Dermis microvascular lymphatic vessel endothelial cell (primary cell): ENCODE results near the gene ATP11A. TPM values are rescaled to one million over a fixed set of nuclear protein-coding genes. Genes with fewer than 3 reads are reported as not detected.
"Not testable (repeated sequence)": the region's sequence is repeated elsewhere in the genome, so short reads cannot be mapped to it uniquely, and the experiment has no call there.

ENCODE experiments used
- DNase-seq, 2 donors: peaks; one replicate each; pipeline versions ENCODE4 v3.0.0 to v3.0.0-alpha.2; 2010; ENCODE audit warnings: low read depth in 2 of 2
- total RNA-seq: library from RNA; depleted of rRNA; stranded (reverse); fragments of >200 nt; gene quantifications from 2 replicates; pipeline ENCODE4 v1.2.1, GENCODE V29; 2014

Gene ATP11A
- total RNA-seq, 1 donor from 2014 or later = 11.2 TPM

DNA sequence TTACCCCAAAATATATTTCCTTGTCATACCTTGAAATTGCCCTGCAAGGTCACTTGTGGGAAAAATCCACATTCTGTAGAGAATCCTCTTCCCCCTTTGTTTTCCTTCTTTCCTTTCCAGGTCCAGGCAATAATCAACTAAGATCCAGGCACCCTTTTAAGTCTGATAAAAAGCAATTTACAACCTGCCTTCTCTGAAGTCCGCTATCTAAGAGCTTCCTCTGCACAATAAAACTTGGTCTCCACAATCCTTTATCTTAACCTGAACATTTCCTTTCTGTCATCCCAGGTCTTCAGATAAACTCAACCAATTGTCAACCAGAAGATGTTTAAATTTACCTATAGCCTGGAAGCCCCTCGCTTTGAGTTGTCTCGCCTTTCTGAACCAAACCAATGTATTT lies 19.5 kb downstream of the ATP11A start:
- DNase-seq = not testable (repeated sequence)

DNA sequence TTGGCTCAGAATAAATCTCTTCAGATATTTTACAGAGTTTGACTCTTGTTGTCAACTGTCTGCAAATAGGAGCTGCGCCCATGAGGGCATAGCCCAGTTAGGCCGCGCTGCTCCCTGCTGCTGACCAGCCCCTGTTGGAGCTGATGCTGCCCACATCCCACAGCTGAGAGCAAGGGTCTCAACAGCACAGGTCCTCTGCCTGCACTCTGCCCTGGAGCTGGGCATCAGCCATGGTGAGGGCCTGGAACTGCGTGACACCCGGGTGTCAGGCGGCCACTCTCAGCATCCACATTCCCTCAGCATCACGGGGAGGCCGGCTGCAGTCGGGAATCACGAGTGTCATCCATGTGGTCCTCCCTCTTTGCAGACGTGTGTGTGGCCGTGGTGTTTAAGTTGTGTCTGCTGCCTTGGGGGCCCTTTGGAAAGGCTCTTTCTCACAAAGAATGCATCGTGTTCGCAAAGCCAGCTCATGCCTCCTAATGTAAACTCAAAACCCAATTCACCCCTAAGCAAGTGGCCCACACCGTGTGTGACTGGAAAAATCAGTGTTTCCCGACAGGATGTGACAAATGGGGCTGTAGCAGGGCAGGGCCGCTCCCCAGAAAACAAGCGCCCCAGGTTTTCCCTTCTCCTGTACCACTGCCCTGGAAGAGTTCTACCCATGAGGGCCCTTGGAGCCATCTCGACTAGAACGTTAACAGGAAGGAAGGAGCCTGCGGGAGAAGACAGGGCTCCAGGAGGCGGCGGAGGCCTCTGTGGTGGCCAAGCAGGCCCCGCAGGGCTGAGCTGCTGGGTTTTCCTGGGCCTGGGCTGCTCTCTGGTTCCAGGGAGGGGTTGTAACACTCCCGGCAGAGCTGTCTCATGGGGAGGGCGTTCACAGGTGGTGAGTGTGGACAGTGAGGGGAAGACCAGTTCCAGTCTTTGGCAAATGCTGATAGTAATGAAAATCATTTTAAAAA lies 20.3 kb downstream of the ATP11A start:
- DNase-seq = peak in 1 of 2 donors; percentile 35

DNA sequence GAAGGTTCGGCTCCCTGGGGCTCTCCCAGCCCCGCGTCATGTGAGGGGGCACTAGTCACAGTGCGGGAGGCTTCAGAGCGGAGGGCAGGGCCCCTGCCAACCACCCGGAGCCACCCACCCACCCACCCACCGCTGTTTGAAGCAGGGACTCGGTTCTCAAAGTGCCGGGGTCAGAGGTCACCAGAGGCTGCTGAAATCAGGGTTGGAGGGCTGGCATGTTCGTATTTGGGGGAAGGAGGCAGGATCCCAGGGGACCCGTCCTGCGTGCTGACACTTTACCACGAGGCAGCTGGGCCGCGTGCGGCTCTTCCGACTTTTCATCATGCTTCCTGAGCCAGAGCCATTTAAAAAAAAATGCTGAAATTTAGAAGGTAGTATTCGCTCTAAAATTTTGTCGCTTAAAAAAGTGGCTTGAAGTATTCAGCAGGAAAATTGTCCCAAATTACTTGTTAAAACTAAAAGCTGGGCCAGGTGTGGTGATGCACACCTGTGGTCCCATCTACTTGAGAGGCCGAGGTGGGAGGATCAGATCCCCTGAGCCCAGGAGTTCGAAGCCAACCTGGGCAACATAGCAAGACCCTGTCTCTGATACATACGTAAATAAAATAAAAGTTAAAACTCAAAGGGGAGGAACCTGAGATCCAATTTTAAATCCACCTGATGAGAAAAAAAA lies 21.2 kb downstream of the ATP11A start:
- DNase-seq = peak in 1 of 2 donors; percentile 40

DNA sequence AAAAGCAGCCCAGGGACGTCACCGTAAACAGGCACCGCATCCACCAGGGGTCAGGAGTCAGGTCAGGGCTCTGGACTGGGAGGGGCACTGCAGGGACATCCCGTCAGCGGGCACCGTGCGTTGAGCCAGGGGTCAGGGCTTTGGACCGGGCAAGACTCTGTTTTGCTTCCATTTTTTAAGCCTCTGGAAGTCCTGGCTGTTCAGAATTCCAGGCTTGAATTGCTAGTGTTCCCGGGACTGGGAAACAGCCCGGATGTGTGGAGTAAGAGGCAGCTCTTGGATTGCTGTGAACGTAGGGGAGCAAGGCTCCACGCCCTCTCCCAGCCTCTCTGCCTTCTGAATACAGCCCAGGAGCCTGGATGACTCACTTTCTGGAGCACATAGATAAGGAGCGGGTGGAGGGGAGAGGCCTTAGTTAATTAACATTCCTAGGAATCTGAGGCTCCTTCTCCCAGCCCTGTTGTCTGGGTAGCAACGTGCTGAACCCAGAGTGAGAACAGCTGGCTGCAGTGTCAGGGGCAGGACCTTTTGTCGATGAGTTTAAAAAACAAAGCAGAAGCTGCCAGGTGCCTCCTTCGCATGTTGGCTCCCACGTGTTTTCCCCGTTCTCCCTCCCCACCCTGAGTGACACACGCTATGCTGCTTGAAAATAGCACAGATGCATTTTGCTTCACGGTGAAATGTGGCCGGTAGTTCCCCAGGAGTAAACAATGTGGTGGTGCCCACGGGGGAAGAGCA lies 21.9 kb downstream of the ATP11A start:
- peak; percentile 75 to 98 for DNase-seq

DNA sequence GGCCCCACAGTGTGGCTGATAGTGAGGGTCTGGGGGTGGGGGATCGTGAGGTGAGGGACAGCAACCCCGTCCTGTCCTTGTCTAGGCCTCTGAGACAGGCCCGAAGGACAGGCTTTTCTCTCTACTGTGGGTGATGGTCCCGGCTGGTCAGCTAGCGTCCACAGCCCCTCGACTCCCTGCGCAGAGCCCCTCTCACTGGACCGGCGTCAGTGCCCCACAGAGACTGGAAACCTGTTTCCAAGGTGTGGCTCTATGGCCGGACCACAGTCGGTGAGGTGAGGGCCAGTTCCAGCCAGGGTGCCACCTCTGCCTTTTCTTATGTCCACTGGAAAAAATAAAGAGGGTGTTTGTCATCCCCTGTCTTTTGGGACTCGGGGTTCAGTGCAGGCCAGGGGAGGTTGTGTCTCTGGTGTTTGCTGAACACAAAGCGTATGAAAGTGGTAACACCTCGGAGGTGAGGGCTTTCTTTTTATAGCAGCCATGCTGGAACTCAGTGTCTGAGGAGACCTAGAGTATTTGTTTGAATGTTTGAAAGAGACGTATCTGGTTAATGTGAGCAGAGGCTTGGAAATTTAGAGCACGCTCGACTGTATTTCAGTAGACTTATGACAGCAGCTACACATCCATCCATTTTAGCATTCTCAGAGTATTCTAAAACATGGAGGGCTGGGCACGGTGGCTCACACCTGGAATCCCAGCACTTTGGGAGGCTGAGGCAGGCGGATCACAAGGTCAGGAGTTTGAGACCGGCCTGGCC lies 22.8 kb downstream of the ATP11A start:
- DNase-seq = no peak

DNA sequence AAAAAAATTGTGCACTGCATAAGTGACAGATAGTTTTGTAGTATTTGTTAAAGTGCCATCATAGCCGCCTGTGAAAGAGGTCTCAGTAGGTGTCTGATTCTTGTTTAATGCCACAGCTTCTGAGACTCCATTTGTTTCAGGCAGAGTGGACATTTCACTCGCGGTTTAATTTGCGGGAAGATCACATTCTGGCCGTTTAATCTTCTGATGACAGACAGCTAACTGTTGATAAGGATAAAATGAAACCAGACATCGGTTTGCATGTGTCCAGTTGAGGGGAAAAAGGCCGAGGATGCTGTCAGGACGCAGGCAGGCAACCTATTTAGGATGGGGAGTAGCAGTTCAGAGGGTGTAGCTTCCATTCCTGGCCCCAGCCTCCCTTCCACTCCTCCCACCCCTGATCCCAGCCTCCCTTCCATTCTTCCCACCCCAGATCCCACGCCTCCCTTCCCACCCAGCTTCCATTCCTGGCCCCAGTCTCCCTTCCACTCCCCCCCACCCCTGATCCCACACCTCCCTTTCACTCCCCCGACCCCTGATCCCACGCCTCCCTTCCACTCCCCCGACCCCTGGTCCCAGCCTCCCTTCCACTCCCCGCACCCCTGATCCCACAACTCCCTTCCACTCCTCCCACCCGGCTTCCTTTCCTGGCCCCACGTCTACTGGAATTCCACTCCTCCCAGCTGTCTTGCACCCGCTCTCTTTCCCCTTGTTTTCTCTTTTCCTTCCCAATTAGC lies 23.8 kb downstream of the ATP11A start:
- DNase-seq = no peak

DNA sequence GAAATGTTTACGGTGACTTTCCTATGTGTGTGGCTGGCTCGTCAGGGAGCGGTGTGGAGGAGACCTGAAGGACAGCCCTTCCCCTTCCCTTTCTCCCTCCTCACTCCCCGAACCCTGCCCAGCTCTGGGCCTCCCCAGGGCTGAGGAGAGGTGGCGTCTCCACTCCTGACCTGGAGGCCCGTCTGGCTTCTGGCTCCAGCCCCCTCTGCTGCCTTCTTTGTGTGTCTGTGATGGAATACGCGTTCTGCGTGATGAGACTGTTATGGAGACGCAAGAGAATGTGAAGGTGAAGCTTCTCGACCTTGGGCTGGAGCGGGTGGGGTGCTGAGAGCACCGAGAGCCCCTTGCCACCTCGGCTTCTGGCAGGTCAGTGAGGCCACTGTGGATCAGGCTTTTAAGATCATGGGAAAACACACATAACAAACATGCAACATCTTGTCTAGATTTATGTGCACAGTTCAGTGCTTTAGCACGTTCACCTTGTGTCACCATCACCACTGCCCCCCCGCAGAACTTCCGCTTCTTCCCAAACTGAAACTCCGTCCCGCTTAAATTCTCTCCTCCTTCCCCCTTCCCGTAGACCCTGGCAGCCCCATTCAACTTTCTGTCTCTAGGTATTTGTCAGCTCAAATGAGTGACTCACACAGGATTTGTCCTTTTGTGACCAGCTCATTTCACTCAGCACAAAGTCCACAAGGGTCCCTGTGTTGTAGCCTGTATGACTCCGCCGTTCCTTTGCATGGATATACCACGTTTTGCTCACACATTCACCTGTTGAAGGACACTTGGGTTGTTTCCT lies 24.7 kb downstream of the ATP11A start:
- no peak for DNase-seq

DNA sequence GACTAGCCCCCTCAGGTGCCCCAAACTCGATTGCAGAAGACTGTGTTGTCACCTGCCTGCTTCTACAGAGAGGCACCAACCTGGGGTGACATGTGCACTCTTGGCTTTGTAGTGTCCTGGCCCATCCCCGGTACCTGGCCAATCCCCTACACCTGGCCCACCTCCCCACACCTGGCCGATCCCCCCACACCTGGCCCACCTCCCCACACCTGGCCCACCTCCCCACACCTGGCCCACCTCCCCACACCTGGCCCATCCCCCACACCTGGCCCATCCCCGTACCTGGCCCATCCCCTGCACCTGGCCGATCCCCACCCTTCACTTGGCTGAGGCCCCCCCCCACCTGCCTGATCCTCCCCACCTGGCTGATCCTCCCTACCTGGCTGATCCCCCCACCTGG lies 25.4 kb downstream of the ATP11A start:
- no peak for DNase-seq

DNA sequence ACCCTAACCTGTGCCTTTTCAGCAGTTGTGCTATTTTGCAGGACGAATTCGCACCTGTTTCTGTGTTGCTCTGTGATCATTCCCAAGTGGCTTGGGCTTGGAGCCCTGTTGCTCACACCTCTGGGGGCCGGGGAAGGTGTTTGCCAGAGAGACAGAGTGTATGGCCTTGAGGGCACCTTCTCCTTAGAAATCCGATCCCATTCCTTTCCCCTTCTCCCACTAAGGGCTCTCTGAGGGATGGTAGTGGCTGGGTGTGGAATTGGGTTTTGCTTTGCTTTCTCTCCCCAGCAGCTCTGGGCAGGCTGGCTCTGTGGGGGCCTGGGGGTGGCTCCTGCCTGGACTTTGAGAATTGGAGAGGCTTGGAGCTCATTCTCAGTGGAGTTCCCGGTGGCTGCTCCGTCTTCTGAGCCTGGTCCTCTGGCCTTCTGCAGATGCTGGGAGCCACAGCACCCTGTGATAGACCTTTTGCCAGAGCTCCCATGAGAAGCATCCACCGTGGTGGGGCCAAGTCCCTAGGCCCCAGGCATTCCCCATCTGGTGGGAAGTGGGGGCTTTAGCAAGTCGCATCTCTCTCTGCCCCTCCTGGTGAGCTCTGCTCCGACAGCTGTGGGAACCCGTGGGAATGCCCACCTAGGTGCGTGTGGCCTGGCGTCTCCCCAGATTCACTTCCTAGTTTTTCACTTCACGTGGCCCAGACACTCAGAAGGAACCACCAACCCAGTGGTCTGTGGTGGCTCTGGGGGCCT lies 26.1 kb downstream of the ATP11A start:
- no peak for DNase-seq

DNA sequence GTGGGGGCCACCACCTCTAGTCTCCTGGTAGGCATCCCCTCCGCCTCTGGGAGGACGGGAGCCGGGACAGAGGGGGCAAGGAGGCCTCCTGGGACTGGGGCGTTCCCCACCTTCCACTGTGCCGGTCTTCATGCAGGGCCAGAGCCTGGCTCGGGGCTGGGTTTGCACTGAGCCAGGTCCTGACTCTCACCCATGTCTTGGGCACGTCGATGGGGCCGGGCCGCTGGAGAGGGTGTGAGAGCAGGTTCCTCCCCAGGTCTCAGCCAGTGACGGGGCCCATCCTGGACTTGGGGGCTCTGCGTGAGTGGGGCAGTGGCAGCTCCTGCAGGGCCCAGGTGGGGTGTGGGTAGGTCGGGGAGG lies 26.6 kb downstream of the ATP11A start:
- no peak for DNase-seq

DNA sequence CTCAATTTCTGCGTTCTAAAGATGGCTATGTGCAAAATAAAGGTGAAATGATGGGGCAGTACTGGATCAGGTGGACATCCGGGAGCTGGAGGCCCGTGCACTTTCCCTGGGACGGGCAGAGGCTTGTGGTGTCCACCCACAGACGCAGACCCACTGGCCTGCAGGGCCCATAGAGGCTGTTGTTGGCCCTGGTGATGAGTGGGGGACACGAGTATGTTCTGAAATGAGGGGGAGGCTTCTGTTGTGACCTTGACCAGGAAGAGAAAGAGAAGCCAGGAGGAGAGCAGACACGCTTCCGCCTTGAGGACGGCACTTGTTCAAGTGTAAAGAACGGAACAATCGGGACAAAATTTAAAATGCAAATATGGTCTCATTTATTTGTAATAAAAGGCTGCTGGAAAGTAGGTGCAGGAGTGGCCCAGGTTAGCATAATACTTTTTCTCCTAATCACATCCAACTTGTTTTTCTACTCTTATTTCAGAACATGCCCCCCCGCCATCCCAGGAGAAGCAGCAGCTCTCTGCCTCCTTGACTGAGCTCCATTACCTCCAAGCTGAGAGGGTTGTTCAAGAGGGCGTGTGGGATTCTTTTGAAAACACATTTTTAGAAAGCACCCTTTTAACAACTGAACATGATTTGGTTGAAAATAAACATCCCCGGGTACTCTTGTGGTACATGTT lies 27.1 kb downstream of the ATP11A start:
- DNase-seq = no peak

DNA sequence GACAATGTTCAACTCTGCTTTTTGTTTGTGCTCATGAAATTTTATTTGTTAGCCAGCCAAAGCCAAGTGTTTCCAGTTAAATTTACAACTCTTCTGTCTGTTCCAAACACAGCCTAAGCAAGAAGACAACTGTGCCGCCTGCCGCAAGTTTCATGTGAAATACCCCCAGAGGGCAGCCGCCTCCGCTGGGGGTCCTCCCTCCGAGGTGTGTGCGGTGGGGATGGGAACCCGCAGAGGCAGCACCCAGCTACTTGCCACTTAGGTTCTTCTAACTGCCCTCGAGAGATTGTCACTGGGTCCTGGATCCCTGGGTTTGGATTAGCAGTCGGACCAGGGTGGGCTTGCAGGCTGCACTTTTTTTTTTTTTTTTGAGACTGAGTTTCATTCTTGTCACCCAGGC lies 28.5 kb downstream of the ATP11A start:
- no peak for DNase-seq

DNA sequence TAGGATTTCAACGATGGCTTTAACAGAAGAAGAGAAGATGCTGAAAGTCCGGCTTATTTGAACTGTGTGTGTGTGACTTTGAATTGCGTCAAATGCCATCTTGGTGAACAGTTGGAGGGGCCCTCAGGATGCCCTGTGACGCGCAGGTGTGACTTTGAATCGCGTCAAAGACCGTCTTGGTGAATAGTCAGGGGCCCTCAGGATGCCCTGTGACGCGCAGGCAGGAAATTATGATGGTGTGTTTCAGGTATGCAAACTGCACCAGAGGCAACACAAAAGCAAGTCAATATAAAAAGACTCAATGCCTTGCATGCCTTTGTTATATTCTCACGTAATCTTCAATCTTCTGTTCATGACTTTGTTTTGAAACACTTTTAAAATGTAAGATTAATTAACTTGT lies 29.2 kb downstream of the ATP11A start:
- peak in 1 of 2 donors; percentile 70 for DNase-seq

DNA sequence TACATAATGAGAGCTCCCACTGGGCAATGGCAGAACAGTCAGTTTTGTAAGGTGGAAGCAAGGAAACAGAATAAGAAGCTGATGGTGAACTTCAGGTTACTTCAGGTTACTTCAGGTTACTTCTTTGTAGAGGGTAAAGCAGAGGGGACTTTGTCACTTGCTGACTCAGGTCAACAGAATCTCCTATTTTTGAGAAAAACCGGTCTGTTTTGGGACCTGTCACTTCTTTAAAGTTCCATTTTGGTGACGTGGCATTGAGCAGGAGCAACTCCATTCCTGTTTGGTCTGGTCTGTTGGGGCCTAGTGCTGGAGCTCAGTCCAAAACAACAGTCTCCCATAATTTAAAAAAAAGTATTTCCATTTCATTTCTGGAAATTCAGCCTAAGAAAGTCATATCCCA lies 29.7 kb downstream of the ATP11A start:
- DNase-seq = no peak

DNA sequence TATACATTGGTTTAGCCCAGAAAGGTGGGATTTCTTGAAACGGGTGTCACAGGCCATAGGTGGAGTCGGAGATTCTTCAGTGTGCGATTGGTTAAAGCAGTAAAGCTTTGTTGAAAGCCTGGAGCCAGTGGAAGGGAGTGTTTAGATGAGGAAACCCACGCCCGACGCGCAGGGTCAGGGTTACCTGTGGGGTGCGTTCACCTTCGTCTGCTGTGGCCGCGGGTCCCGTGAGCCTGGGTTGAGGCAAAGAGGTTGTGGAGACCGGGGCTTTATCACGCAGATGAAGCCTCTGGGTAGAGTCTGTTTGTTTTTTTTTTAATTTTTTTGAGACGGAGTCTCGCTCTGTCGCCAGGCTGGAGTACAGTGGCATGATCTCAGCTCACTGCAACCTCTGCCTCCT lies 30.4 kb downstream of the ATP11A start:
- DNase-seq = no peak

DNA sequence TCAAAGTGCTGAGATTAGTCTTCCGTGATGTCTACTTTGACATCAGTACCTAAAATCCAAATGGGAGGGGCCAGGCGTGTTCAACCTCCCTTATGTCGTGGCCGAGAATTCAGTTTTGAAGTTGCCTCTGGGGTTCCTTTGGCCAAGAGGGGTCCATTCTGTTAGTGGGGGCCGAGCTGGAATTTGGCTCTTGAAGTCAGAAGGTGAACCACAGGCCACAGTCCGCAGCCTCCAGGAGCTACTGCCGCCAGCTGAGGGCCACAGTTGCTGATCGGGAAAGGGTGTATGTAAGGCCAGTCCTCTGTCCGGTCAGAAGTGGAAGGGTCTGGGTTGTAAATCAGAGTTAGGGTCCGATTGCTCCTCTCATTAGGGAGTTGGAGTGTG lies 31.0 kb downstream of the ATP11A start:
- no peak for DNase-seq

DNA sequence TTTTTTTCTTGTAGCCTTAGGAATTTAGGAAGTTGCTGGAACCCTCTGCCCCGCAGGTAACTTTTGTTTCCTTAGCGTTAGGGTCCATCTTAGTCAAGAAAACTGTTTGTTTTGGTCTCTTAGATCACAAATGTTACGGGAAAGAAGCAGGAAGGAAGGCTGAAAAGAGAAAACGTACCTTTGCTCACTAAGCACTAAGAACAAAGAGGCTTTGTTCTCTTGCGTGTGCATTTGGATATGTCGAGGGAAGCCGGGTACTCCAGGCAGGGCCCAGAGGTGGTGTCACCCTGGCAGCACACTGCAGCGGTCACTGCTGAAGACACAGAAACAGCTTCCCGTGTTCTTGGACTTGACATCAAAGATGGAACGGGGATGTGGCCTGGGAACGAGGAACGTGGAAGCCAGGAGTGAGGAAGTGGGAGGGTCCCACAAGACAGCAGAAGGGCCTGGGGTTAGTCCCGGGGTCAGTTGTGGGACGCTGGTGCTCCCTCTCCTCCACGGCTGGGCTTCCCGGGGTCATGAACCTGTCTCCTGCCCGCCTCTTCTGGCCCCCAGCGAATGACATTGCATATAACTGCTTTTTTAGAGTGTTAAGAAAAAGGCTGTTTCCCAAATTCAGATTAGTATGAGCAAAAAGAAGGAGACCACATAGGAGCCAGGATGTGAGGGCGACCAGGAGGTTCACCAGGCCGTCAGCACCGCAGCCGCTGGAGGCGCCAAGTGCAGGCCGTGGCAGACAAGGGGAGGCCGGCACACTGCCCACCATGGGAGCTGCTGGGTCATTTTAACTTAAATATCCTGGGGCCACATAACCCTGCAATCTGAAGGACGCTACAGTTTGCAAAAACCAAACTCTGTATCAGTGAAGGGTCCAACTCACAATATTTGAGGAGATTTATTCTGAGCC lies 31.6 kb downstream of the ATP11A start:
- peak in 1 of 2 donors; percentile 19 for DNase-seq
